Testis (tissue), 3 donors: ENCODE data around the gene DDX11. TPM values are rescaled to one million over a fixed set of nuclear protein-coding genes. Genes with fewer than 3 reads are reported as not detected.

ENCODE experiments used
- DNase-seq: peaks from one replicate; pipeline ENCODE4 v3.0.0-alpha.2; 2019
- H3K27ac ChIP-seq, 2 donors: fragments of 200-600 bp; sonication (generic); one replicate each; pipeline ENCODE4 v1.5.1; 2019
- H3K27me3 ChIP-seq: fragments of 200-600 bp; sonication (generic); one replicate; pipeline ENCODE4 v1.5.1; 2019
- H3K36me3 ChIP-seq: fragments of 200-600 bp; sonication (generic); one replicate; pipeline ENCODE4 v1.5.1; 2017; ENCODE audit warnings: low read depth; ENCODE audit errors: missing control alignments
- H3K4me1 ChIP-seq: fragments of 200-600 bp; sonication (generic); one replicate; pipeline ENCODE4 v1.5.1; 2019
- H3K4me3 ChIP-seq, 2 donors: fragments of 200-600 bp; sonication (generic); one replicate each; pipeline ENCODE4 v1.5.1; 2017 to 2019
- H3K9me3 ChIP-seq: fragments of 200-600 bp; sonication (generic); one replicate; pipeline ENCODE4 v1.5.1; 2017
- CTCF ChIP-seq, 3 experiments: fragments of 450-650 bp in 2 of 3; fragments of 200-600 bp in 1 of 3; sonication (generic) in 1 of 3; IDR thresholded peaks; one replicate each; pipeline ENCODE4 v1.5.1; 2016 to 2019; ENCODE audit warnings: antibody characterized with exemption in 3 of 3, mild to moderate bottlenecking in 2 of 3, moderate library complexity in 1 of 3
- POLR2A ChIP-seq: fragments of 450-650 bp; IDR thresholded peaks from one replicate; pipeline ENCODE4 v1.6.1; 2017; ENCODE audit warnings: antibody characterized with exemption, mild to moderate bottlenecking, moderate library complexity
- WGBS, 2 donors: methylation state at CpG; one replicate each; pipeline ENCODE4 v1.1.5; 2018; 5-methylcytosine and 5-hydroxymethylcytosine counted together
- intact Hi-C: fragments of 100-400 bp; cut with DNase I; formaldehyde crosslinking; loops from one replicate; pipeline ENCODE4 v1.15.1; 2023; ENCODE audit warnings: low total_unique reads
- polyA plus RNA-seq: library from polyadenylated mRNA; stranded (reverse); fragments of 350-450 nt; fragmentation: Illumina TruSeq; extraction: RNeasy Lipid Tissue Mini Kit (QIAGEN cat#74804); gene quantifications from one replicate; pipeline ENCODE4 v1.2.3, GENCODE V29; 2014; ENCODE audit warnings: low read depth, low replicate concordance; ENCODE audit not compliant: insufficient read depth
- total RNA-seq, 2 donors: library from RNA; depleted of rRNA; stranded (reverse); fragments of >200 nt; gene quantifications; one replicate each; pipeline ENCODE4 v1.2.3, GENCODE V29; 2016

DDX11 gene
- total and polyA plus RNA-seq, 3 donors from 2014 or later, result 19.7 to 63.1 (median 49.6) TPM

- intact Hi-C loops, result no loop called here
- TF ChIP-seq POLR2A, result no peak
- TF ChIP-seq CTCF (IDR thresholded peaks at IDR 0.05), result no peak
- Histone ChIP-seq H3K36me3 (no peaks in the 10 kb centered on the region), H3K27ac (no peak overlapping the region), H3K9me3 (no peaks in the 10 kb centered on the region), H3K4me1 (peaks cover 27% of the 10 kb centered on the region), H3K4me3 (no peak overlapping the region), H3K27me3 (no peaks in the 10 kb centered on the region)
- 55 to 69% methylated on average over 4 of the region's 4 CpGs for WGBS, 2 donors
- DNase-seq, result no peak
Observed at GRCh38 chr12:31031951-31032335, 41.7 kb upstream of the DDX11 start.

- no peaks in the 10 kb centered on the region for H3K36me3 ChIP-seq
- intact Hi-C loops, result no loop called here
- peak overlapping the region in 1 of 2 donors; percentile 75 for H3K27ac ChIP-seq
- 38 to 42% methylated on average over 3 of the region's 3 CpGs for WGBS, 2 donors
- H3K9me3 ChIP-seq, result no peaks in the 10 kb centered on the region
- no peaks in the 10 kb centered on the region for H3K27me3 ChIP-seq
- peaks cover 27% of the 10 kb centered on the region for H3K4me1 ChIP-seq
- TF ChIP-seq CTCF (IDR thresholded peaks at IDR 0.05), result no peak
- no peak for TF ChIP-seq POLR2A
- no peak overlapping the region for H3K4me3 ChIP-seq
- DNase-seq, result no peak
Observed at GRCh38 chr12:31033146-31033545, 40.5 kb upstream of the DDX11 start.

GRCh38 chr12:31033681-31034080 lies 40.0 kb upstream of the DDX11 start:
- intact Hi-C loops, result no loop called here
- Histone ChIP-seq H3K4me3 (no peak overlapping the region), H3K36me3 (no peaks in the 10 kb centered on the region), H3K27ac (peak overlapping the region in 1 of 2 donors; percentile 75), H3K27me3 (no peaks in the 10 kb centered on the region), H3K9me3 (no peaks in the 10 kb centered on the region), H3K4me1 (peaks cover 27% of the 10 kb centered on the region)
- WGBS, 2 donors, result 30 to 39% methylated on average over 6 of the region's 6 CpGs
- peak; percentile 44 for DNase-seq
- no peak for TF ChIP-seq POLR2A
- no peak for TF ChIP-seq CTCF (IDR thresholded peaks at IDR 0.05)

- H3K4me1 ChIP-seq, result peaks cover 24% of the 10 kb centered on the region
- peak overlapping the region in 1 of 2 donors; percentile 75 for H3K27ac ChIP-seq
- no peaks in the 10 kb centered on the region for H3K27me3 ChIP-seq
- no peaks in the 10 kb centered on the region for H3K36me3 ChIP-seq
- no peak for DNase-seq
- 41 to 46% methylated on average over 3 of the region's 3 CpGs for WGBS, 2 donors
- H3K9me3 ChIP-seq, result no peaks in the 10 kb centered on the region
- TF ChIP-seq POLR2A (no peak), CTCF (IDR thresholded peaks at IDR 0.05) (no peak)
- intact Hi-C loops, result no loop called here
- no peak overlapping the region for H3K4me3 ChIP-seq
Observed at GRCh38 chr12:31034372-31034771, 39.3 kb upstream of the DDX11 start.

GRCh38 chr12:31035226-31035625 lies 38.4 kb upstream of the DDX11 start:
- Histone ChIP-seq H3K4me3 (no peak overlapping the region), H3K36me3 (no peaks in the 10 kb centered on the region), H3K9me3 (no peaks in the 10 kb centered on the region), H3K27ac (no peak overlapping the region), H3K27me3 (no peaks in the 10 kb centered on the region), H3K4me1 (peaks cover 16% of the 10 kb centered on the region)
- WGBS, 2 donors, result 66 to 75% methylated on average over 4 of the region's 4 CpGs
- TF ChIP-seq POLR2A (no peak), CTCF (IDR thresholded peaks at IDR 0.05) (no peak)
- DNase-seq, result no peak
- intact Hi-C loops, result no loop called here
